ENCODE data around the gene PON3.

Gene PON3

DNA sequence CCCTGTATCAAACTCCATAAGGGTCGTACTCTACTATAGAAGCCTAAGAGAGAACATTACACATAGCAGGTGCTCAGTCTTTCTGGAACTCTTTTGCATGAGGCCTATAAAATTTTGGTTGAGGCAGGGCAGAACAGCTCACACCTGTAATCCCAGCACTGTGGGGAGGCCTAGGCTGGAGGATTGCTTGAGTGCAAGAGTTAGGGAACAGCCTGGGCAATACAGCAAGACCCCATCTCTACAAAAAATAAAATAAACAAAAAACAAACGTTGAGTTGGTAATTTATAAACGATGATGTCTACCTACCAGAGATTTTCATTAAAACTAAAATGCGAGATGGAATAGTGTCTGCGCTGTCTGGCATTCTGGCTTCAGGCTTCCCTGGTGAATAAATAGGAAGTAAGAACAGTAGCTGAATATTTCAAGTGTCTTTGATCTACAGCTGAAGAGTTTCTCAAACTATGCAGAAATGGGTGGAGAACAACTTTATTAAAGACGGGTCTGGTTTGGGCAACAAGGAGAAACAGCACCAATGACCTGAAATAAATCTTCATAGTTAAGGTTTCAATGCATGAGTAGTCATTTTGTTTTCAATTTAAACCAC is 37.9 kb upstream of the PON3 start:
- H3K9me3 ChIP-seq (ENCODE audit: low read depth, low read length) = no peaks in the 10 kb centered on the region
- peak overlapping the region; percentile 94 for H3K4me3 ChIP-seq
- no peak for TF ChIP-seq FOXP2 (optimal IDR thresholded peaks at IDR 0.05; ENCODE audit: control extremely low read depth, extremely low read length, insufficient read depth)
- TF ChIP-seq POLR2AphosphoS5 (IDR thresholded peaks at IDR 0.05; ENCODE audit: borderline replicate concordance, low read depth, low read length) = no peak
- no peak for TF ChIP-seq EZH2 (IDR thresholded peaks at IDR 0.05)
- peak overlapping the region; percentile 77 for H3K27ac ChIP-seq
- DNase-seq (ENCODE audit: low read depth, low spot score) = no peak
- peak overlapping the region; percentile 91 for H3K9ac ChIP-seq (ENCODE audit: insufficient read length)
- H3K36me3 ChIP-seq (ENCODE audit: insufficient read depth, low read length) = peaks cover 14% of the 10 kb centered on the region

DNA sequence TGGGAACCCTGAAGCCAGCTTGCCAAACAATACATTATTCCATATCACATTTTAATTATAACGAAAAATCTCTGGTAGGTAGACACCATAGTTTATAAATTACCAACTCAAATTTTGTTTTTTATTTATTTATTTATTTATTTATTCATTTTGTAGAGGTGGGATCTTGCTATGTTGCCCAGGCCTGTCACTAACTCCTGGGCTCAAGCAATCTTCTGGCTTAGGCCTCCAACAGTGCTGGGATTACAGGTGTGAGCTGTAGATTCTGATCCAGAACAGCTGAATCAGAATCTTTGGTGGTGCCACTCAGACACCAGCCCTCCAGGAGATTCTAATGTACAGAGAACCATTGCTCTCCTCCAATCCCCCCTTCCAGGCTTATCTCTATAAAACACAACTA is 37.0 kb upstream of the PON3 start:
- Histone ChIP-seq H3K9me3 (ENCODE audit: low read depth, low read length) (no peaks in the 10 kb centered on the region), H3K36me3 (ENCODE audit: insufficient read depth, low read length) (peaks cover 14% of the 10 kb centered on the region), H3K9ac (ENCODE audit: insufficient read length) (no peak overlapping the region), H3K4me3 (no peak overlapping the region), H3K27ac (no peak overlapping the region)
- no peak for TF ChIP-seq FOXP2 (optimal IDR thresholded peaks at IDR 0.05; ENCODE audit: control extremely low read depth, extremely low read length, insufficient read depth)
- TF ChIP-seq POLR2AphosphoS5 (IDR thresholded peaks at IDR 0.05; ENCODE audit: borderline replicate concordance, low read depth, low read length) = no peak
- TF ChIP-seq EZH2 (IDR thresholded peaks at IDR 0.05) = no peak
- DNase-seq (ENCODE audit: low read depth, low spot score) = no peak

DNA sequence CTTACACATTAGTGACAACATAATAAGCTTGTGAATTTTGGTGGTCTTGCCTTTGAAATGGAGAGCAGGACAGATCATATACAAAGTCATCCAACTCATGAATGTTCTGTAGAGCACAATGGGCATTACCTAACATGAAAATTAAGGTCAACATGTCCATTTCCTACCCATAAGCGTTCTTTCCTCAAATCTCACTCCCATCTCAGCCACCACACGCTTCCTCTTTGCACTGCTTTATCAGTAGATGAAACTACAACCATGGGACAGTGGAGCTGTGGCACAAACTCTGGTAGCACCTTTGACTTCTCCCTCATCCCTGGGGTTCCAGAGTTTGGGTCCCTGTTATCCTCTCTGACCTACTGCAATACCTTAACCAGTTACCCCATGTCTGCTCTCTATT is 36.4 kb upstream of the PON3 start:
- Histone ChIP-seq H3K36me3 (ENCODE audit: insufficient read depth, low read length) (peaks cover 14% of the 10 kb centered on the region), H3K9me3 (ENCODE audit: low read depth, low read length) (no peaks in the 10 kb centered on the region), H3K27ac (no peak overlapping the region), H3K9ac (ENCODE audit: insufficient read length) (no peak overlapping the region), H3K4me3 (no peak overlapping the region)
- DNase-seq (ENCODE audit: low read depth, low spot score) = no peak
- no peak for TF ChIP-seq FOXP2 (optimal IDR thresholded peaks at IDR 0.05; ENCODE audit: control extremely low read depth, extremely low read length, insufficient read depth)
- TF ChIP-seq POLR2AphosphoS5 (IDR thresholded peaks at IDR 0.05; ENCODE audit: borderline replicate concordance, low read depth, low read length) = no peak
- no peak for TF ChIP-seq EZH2 (IDR thresholded peaks at IDR 0.05)

DNA sequence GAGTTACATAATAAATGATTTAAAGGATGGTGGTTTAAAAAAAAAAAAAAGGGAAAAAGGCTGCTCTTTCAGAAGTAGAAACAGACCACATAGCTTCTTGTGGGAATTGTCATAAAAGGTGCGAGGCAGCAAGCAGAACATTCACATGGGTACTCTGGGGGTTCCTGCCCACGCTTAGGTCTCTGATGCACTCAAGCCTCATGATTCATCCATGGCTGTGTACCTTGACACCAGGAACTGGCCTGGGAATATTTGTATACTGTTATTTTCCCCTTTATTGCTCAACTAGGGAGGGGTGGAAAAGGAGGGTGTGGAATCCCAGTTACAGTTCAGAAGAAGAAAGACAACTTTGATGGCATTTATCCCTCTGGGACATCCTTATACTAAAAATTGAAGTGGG is 34.7 kb upstream of the PON3 start:
- TF ChIP-seq POLR2AphosphoS5 (IDR thresholded peaks at IDR 0.05; ENCODE audit: borderline replicate concordance, low read depth, low read length) (no peak), FOXP2 (optimal IDR thresholded peaks at IDR 0.05; ENCODE audit: control extremely low read depth, extremely low read length, insufficient read depth) (no peak), EZH2 (IDR thresholded peaks at IDR 0.05) (no peak)
- no peak overlapping the region for H3K9ac ChIP-seq (ENCODE audit: insufficient read length)
- H3K36me3 ChIP-seq (ENCODE audit: insufficient read depth, low read length) = peaks cover 14% of the 10 kb centered on the region
- no peaks in the 10 kb centered on the region for H3K9me3 ChIP-seq (ENCODE audit: low read depth, low read length)
- H3K4me3 ChIP-seq = no peak overlapping the region
- no peak for DNase-seq (ENCODE audit: low read depth, low spot score)
- H3K27ac ChIP-seq = no peak overlapping the region

DNA sequence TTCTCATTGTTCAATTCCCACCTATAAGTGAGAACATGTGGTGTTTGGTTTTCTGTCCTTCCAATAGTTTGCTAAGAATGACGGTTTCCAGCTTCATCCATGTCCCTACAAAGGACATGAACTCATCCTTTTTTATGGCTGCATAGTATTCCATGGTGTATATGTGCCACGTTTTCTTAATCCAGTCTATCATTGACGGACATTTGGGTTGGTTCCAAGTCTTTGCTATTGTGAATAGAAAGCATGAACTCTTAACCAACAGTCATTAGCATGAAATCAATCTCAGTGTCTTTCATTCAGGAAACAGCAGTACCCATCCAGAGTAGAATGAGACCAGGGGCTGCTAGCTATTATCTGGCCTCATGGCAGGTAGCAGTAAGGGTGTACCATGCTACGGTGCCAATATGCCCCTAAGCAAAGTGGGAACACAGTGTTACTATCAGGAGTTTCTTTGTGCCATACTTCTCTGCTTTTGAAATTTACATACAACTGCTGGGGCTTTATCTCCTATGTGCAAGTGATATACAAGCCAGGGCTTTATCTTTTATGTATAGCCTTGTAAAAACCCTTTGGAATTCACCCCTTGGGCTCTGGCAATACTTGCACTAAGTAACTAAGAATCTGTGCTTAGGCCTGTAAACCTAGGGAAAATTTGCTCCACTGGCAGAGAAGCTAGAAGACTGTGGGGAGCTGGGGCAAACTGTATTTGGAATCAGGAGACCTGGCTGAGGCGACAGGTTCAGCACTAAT is 33.2 kb upstream of the PON3 start:
- H3K9me3 ChIP-seq (ENCODE audit: low read depth, low read length) = no peaks in the 10 kb centered on the region
- DNase-seq (ENCODE audit: low read depth, low spot score) = no peak
- no peak overlapping the region for H3K4me3 ChIP-seq
- H3K36me3 ChIP-seq (ENCODE audit: insufficient read depth, low read length) = peaks cover 18% of the 10 kb centered on the region
- H3K27ac ChIP-seq = no peak overlapping the region
- H3K9ac ChIP-seq (ENCODE audit: insufficient read length) = no peak overlapping the region
- TF ChIP-seq FOXP2 (optimal IDR thresholded peaks at IDR 0.05; ENCODE audit: control extremely low read depth, extremely low read length, insufficient read depth) (no peak), EZH2 (IDR thresholded peaks at IDR 0.05) (no peak), POLR2AphosphoS5 (IDR thresholded peaks at IDR 0.05; ENCODE audit: borderline replicate concordance, low read depth, low read length) (no peak)

DNA sequence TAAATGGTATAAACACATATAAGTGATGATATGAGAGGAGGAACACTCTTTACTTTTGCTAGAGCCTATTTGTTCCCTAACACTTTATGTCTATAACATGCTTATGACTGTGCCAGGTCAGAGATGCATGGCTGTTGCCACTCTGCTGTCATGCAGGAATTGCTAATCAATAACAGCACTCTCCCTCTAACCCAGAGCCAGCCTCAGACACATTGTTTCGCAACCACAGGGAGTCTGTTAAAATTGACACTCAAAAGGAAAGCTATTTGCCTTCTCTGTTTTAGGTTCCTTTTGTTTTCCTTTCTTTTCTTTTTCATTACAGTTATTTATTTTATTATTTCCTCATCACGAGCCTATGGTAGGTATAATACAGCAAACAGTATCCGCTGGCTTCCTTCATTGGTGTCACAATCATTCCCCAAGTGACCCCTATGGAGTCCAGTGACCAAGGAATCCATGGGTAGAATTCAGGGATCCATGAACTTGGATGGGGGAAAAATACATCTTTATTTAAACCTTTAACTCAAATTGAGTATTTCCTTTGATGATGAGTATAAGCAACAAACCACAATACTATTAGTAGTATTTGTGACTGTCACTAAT is 31.8 kb upstream of the PON3 start:
- TF ChIP-seq FOXP2 (optimal IDR thresholded peaks at IDR 0.05; ENCODE audit: control extremely low read depth, extremely low read length, insufficient read depth) = no peak
- TF ChIP-seq POLR2AphosphoS5 (IDR thresholded peaks at IDR 0.05; ENCODE audit: borderline replicate concordance, low read depth, low read length) = no peak
- no peak for TF ChIP-seq EZH2 (IDR thresholded peaks at IDR 0.05)
- H3K9me3 ChIP-seq (ENCODE audit: low read depth, low read length) = no peaks in the 10 kb centered on the region
- no peak for DNase-seq (ENCODE audit: low read depth, low spot score)
- H3K4me3 ChIP-seq = no peak overlapping the region
- no peak overlapping the region for H3K27ac ChIP-seq
- H3K36me3 ChIP-seq (ENCODE audit: insufficient read depth, low read length) = peaks cover 21% of the 10 kb centered on the region
- H3K9ac ChIP-seq (ENCODE audit: insufficient read length) = no peak overlapping the region

DNA sequence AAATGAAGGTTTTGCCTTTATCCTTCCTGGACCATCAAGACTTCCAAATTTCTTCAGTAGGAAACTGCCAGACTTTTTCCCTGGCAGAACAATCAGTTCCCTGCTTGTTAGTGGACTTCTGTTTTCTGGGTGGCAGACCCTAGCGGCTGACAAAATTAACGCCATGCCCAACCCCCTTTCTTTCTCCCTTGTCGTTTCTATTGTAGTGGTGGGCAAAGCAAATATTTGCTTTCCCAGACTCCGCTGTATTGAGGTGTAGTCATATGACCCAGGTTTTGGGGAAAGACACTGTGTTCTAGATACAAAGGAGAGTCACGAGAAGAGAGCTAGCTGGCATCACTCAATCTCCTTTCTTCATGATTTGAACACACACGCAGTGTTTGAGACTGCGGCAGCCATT is 31.0 kb upstream of the PON3 start:
- no peak overlapping the region for H3K9ac ChIP-seq (ENCODE audit: insufficient read length)
- TF ChIP-seq FOXP2 (optimal IDR thresholded peaks at IDR 0.05; ENCODE audit: control extremely low read depth, extremely low read length, insufficient read depth) = no peak
- TF ChIP-seq EZH2 (IDR thresholded peaks at IDR 0.05) = no peak
- H3K27ac ChIP-seq = no peak overlapping the region

DNA sequence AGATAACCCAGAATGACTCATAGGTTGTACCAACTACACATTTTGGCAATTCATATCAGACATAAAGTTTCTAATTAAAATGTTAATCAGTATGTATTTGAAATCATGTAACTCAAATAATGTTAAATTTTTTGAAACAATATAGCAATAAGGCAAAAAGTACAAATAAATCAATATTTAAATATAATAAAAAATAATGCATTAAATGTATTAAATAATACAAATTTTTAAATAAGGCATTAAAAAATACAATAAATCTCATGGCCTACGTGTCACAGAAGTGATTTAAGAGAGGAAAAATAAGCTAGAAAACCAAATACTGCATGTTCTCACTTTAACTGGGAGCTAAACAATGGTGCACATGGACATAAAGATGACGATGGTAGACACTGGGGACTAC is 29.5 kb upstream of the PON3 start:
- DNase-seq (ENCODE audit: low read depth, low spot score) = no peak
- Histone ChIP-seq H3K4me3 (no peak overlapping the region), H3K27ac (no peak overlapping the region), H3K9ac (ENCODE audit: insufficient read length) (no peak overlapping the region), H3K9me3 (ENCODE audit: low read depth, low read length) (no peaks in the 10 kb centered on the region), H3K36me3 (ENCODE audit: insufficient read depth, low read length) (peaks cover 29% of the 10 kb centered on the region)
- TF ChIP-seq POLR2AphosphoS5 (IDR thresholded peaks at IDR 0.05; ENCODE audit: borderline replicate concordance, low read depth, low read length) = no peak
- no peak for TF ChIP-seq FOXP2 (optimal IDR thresholded peaks at IDR 0.05; ENCODE audit: control extremely low read depth, extremely low read length, insufficient read depth)
- TF ChIP-seq EZH2 (IDR thresholded peaks at IDR 0.05) = no peak

More for the DNA sequence above, 31.0 kb upstream of the PON3 start:
- H3K9me3 ChIP-seq (ENCODE audit: low read depth, low read length) = no peaks in the 10 kb centered on the region
- H3K4me3 ChIP-seq = no peak overlapping the region
- peaks cover 21% of the 10 kb centered on the region for H3K36me3 ChIP-seq (ENCODE audit: insufficient read depth, low read length)
- no peak for DNase-seq (ENCODE audit: low read depth, low spot score)

Measured in SK-N-MC (cell line).